Measurements from ENCODE around the gene MLH3. TPM values are rescaled to one million over a fixed set of nuclear protein-coding genes. Genes with fewer than 3 reads are reported as not detected.

The MLH3 gene
- total and polyA plus RNA-seq, 2 experiments from 2014 or later = 10.7 to 14.7 TPM

DNA sequence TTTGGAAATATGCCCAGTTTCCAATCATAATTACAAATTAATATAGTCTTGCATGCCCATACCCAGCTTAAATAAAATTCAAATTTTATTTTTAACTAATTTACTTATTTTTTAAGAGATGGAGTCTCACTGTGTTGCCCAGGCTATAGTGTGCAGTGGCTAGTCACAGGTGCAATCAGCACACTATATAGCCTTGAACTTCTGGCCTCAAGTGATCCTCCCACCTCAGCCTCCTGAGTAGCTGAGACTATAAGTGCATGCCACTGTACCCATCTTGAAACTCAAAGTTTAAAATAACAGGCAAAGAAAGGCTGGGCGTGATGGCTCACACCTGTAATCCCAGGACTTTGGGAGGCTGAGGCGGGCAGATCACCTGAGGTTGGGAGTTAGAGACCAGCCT, 10.3 kb downstream of the MLH3 start:
- Histone ChIP-seq H2AFZ (no peak overlapping the region), H3K27ac (ENCODE audit: low read depth) (no peak overlapping the region), H4K20me1 (replicated peaks; ENCODE audit: insufficient read depth) (0 out of 2 replicates have a peak, but pooled peaks cover 6% of the 10 kb centered on the region), H3K4me1 (ENCODE audit: insufficient read depth) (no peaks in the 10 kb centered on the region), H3K4me2 (no peak overlapping the region), H3K36me3 (ENCODE audit: insufficient read depth) (no peaks in the 10 kb centered on the region; the same call in 1 of the 2 replicates), H3K9me2 (ENCODE audit: insufficient read depth) (no peaks in the 10 kb centered on the region), H3K27me3 (ENCODE audit: insufficient read depth) (no peaks in the 10 kb centered on the region), H3K4me3 (no peak overlapping the region), H3K79me2 (replicated peaks; ENCODE audit: insufficient read depth) (0 out of 2 replicates have a peak, but pooled peaks cover 6% of the 10 kb centered on the region), H3F3A (replicated peaks; ENCODE audit: low read depth) (no peaks in the 10 kb centered on the region)
- Mint-ChIP-seq H3K27me3 (ENCODE audit: insufficient read depth, low read depth, poor library complexity) (no peaks in the 10 kb centered on the region), H3K36me3 (ENCODE audit: low read depth) (peaks cover 8% of the 10 kb centered on the region; the same call in 2 of the 3 replicates), H3K4me1 (no peaks in the 10 kb centered on the region), H3K4me3 (no peak overlapping the region), H3K9me3 (no peaks in the 10 kb centered on the region), H3K27ac (no peak overlapping the region)
- TF ChIP-seq, protein P1, sequence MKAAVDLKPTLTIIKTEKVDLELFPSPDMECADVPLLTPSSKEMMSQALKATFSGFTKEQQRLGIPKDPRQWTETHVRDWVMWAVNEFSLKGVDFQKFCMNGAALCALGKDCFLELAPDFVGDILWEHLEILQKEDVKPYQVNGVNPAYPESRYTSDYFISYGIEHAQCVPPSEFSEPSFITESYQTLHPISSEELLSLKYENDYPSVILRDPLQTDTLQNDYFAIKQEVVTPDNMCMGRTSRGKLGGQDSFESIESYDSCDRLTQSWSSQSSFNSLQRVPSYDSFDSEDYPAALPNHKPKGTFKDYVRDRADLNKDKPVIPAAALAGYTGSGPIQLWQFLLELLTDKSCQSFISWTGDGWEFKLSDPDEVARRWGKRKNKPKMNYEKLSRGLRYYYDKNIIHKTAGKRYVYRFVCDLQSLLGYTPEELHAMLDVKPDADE (IDR thresholded peaks at IDR 0.05) = no peak
- no peak for TF ChIP-seq EZH2phosphoT487 (IDR thresholded peaks at IDR 0.05; ENCODE audit: unreplicated experiment)
- TF ChIP-seq STAT1 (IDR thresholded peaks at IDR 0.05; ENCODE audit: unreplicated experiment) = no peak
- no peak for TF ChIP-seq ZNF331 (CRISPR knock-in tag; IDR thresholded peaks at IDR 0.05; ENCODE audit: low read depth)
- ATAC-seq (no peak), DNase-seq (ENCODE audit: low spot score) (no peak)

DNA sequence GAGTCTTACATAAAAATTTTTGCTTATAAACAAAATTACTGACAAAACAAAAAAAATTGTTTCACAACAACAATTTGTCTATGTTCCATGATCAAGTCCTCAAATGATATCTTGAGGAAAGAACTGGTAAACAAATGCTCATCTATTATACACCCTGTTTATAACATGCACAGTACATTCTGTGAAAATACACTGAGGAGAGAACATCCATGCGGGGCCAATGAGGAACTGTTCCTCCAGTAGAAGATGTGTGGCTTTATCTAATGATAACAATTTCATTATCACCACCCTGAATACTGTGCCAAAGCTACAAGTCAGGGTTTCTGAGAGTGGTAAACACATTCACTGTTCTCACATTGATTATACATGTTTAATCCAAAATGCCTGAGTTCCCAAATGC, 10.8 kb downstream of the MLH3 start:
- Histone ChIP-seq H2AFZ (no peak overlapping the region), H3K9me2 (ENCODE audit: insufficient read depth) (no peaks in the 10 kb centered on the region), H3F3A (replicated peaks; ENCODE audit: low read depth) (no peaks in the 10 kb centered on the region), H3K27me3 (ENCODE audit: insufficient read depth) (no peaks in the 10 kb centered on the region), H4K20me1 (replicated peaks; ENCODE audit: insufficient read depth) (0 out of 2 replicates have a peak, but pooled peaks cover 6% of the 10 kb centered on the region), H3K4me3 (no peak overlapping the region), H3K79me2 (replicated peaks; ENCODE audit: insufficient read depth) (0 out of 2 replicates have a peak, but pooled peaks cover 3% of the 10 kb centered on the region), H3K27ac (ENCODE audit: low read depth) (no peak overlapping the region), H3K4me2 (no peak overlapping the region), H3K4me1 (ENCODE audit: insufficient read depth) (no peaks in the 10 kb centered on the region), H3K36me3 (ENCODE audit: insufficient read depth) (no peaks in the 10 kb centered on the region; the same call in 1 of the 2 replicates)
- Mint-ChIP-seq H3K4me1 (no peaks in the 10 kb centered on the region), H3K4me3 (no peak overlapping the region), H3K27me3 (ENCODE audit: insufficient read depth, low read depth, poor library complexity) (no peaks in the 10 kb centered on the region), H3K27ac (no peak overlapping the region), H3K36me3 (ENCODE audit: low read depth) (peaks cover 8% of the 10 kb centered on the region; the same call in 2 of the 3 replicates), H3K9me3 (no peaks in the 10 kb centered on the region)
- DNase-seq (ENCODE audit: low spot score) (no peak), ATAC-seq (no peak)
- TF ChIP-seq, protein P2, sequence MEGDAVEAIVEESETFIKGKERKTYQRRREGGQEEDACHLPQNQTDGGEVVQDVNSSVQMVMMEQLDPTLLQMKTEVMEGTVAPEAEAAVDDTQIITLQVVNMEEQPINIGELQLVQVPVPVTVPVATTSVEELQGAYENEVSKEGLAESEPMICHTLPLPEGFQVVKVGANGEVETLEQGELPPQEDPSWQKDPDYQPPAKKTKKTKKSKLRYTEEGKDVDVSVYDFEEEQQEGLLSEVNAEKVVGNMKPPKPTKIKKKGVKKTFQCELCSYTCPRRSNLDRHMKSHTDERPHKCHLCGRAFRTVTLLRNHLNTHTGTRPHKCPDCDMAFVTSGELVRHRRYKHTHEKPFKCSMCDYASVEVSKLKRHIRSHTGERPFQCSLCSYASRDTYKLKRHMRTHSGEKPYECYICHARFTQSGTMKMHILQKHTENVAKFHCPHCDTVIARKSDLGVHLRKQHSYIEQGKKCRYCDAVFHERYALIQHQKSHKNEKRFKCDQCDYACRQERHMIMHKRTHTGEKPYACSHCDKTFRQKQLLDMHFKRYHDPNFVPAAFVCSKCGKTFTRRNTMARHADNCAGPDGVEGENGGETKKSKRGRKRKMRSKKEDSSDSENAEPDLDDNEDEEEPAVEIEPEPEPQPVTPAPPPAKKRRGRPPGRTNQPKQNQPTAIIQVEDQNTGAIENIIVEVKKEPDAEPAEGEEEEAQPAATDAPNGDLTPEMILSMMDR (conservative IDR thresholded peaks at IDR 0.05; ENCODE audit: low read depth in 2 of 2) = no peak
- TF ChIP-seq EZH2 (IDR thresholded peaks at IDR 0.05; ENCODE audit: low read depth, unreplicated experiment) (no peak), ZNF331 (CRISPR knock-in tag; IDR thresholded peaks at IDR 0.05; ENCODE audit: low read depth) (no peak), JUNB (IDR thresholded peaks at IDR 0.05; ENCODE audit: unreplicated experiment) (no peak), STAT1 (IDR thresholded peaks at IDR 0.05; ENCODE audit: unreplicated experiment) (no peak), ZNF114 (CRISPR knock-in tag; IDR thresholded peaks at IDR 0.05) (no peak), EZH2phosphoT487 (IDR thresholded peaks at IDR 0.05; ENCODE audit: unreplicated experiment) (no peak), POLR2AphosphoS5 (IDR thresholded peaks at IDR 0.05; ENCODE audit: low read depth) (no peak), CREB1 (CRISPR knock-in tag; IDR thresholded peaks at IDR 0.05; ENCODE audit: low read depth) (no peak)
- TF ChIP-seq, protein P3, sequence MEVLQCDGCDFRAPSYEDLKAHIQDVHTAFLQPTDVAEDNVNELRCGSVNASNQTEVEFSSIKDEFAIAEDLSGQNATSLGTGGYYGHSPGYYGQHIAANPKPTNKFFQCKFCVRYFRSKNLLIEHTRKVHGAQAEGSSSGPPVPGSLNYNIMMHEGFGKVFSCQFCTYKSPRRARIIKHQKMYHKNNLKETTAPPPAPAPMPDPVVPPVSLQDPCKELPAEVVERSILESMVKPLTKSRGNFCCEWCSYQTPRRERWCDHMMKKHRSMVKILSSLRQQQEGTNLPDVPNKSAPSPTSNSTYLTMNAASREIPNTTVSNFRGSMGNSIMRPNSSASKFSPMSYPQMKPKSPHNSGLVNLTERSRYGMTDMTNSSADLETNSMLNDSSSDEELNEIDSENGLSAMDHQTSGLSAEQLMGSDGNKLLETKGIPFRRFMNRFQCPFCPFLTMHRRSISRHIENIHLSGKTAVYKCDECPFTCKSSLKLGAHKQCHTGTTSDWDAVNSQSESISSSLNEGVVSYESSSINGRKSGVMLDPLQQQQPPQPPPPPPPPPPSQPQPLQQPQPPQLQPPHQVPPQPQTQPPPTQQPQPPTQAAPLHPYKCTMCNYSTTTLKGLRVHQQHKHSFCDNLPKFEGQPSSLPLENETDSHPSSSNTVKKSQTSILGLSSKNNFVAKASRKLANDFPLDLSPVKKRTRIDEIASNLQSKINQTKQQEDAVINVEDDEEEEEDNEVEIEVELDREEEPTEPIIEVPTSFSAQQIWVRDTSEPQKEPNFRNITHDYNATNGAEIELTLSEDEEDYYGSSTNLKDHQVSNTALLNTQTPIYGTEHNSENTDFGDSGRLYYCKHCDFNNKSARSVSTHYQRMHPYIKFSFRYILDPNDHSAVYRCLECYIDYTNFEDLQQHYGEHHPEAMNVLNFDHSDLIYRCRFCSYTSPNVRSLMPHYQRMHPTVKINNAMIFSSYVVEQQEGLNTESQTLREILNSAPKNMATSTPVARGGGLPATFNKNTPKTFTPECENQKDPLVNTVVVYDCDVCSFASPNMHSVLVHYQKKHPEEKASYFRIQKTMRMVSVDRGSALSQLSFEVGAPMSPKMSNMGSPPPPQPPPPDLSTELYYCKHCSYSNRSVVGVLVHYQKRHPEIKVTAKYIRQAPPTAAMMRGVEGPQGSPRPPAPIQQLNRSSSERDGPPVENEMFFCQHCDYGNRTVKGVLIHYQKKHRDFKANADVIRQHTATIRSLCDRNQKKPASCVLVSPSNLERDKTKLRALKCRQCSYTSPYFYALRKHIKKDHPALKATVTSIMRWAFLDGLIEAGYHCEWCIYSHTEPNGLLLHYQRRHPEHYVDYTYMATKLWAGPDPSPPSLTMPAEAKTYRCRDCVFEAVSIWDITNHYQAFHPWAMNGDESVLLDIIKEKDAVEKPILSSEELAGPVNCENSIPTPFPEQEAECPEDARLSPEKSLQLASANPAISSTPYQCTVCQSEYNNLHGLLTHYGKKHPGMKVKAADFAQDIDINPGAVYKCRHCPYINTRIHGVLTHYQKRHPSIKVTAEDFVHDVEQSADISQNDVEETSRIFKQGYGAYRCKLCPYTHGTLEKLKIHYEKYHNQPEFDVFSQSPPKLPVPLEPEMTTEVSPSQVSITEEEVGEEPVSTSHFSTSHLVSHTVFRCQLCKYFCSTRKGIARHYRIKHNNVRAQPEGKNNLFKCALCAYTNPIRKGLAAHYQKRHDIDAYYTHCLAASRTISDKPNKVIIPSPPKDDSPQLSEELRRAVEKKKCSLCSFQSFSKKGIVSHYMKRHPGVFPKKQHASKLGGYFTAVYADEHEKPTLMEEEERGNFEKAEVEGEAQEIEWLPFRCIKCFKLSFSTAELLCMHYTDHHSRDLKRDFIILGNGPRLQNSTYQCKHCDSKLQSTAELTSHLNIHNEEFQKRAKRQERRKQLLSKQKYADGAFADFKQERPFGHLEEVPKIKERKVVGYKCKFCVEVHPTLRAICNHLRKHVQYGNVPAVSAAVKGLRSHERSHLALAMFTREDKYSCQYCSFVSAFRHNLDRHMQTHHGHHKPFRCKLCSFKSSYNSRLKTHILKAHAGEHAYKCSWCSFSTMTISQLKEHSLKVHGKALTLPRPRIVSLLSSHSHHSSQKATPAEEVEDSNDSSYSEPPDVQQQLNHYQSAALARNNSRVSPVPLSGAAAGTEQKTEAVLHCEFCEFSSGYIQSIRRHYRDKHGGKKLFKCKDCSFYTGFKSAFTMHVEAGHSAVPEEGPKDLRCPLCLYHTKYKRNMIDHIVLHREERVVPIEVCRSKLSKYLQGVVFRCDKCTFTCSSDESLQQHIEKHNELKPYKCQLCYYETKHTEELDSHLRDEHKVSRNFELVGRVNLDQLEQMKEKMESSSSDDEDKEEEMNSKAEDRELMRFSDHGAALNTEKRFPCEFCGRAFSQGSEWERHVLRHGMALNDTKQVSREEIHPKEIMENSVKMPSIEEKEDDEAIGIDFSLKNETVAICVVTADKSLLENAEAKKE (CRISPR knock-in tag; IDR thresholded peaks at IDR 0.05) = no peak
- TF ChIP-seq, protein P1 (IDR thresholded peaks at IDR 0.05) = no peak
